Thoracic aorta (tissue), 2 donors: ENCODE results near the gene NID2. TPM values are rescaled to one million over a fixed set of nuclear protein-coding genes. Genes with fewer than 3 reads are reported as not detected.

Experiments
- ATAC-seq: fragments of 150-250 bp; one replicate; pipeline ENCODE4 v1.8.0; 2017; ENCODE audit warnings: low read depth; ENCODE audit not compliant: insufficient number of reproducible peaks, low FRiP score
- DNase-seq: peaks from one replicate; pipeline ENCODE4 v3.0.0-alpha.2; 2020; ENCODE audit warnings: low spot score
- H3K27ac ChIP-seq, 2 donors: fragments of 200-600 bp; sonication (generic); 1 replicate in 1 of 2; 2 replicates in 1 of 2; pipeline ENCODE4 v1.5.1; 2016; ENCODE audit warnings: mild to moderate bottlenecking in 2 of 2, moderate library complexity in 2 of 2
- H3K27me3 ChIP-seq: fragments of 200-600 bp; sonication (generic); replicated peaks from 2 replicates; pipeline ENCODE4 v1.6.0; 2016; ENCODE audit warnings: mild to moderate bottlenecking; ENCODE audit not compliant: insufficient read depth
- H3K36me3 ChIP-seq: fragments of 200-600 bp; sonication (generic); one replicate; pipeline ENCODE4 v1.5.1; 2016
- H3K4me1 ChIP-seq, 2 donors: fragments of 200-600 bp; sonication (generic); 1 replicate in 1 of 2; 2 replicates in 1 of 2; pipeline versions ENCODE4 v1.5.1 to v1.6.0; 2016; ENCODE audit warnings: low read depth in 2 of 2, mild to moderate bottlenecking in 1 of 2; ENCODE audit not compliant: control insufficient read depth in 1 of 2
- H3K4me3 ChIP-seq: fragments of 200-600 bp; sonication (generic); 2 replicates; pipeline ENCODE4 v1.5.1; 2016; ENCODE audit warnings: mild to moderate bottlenecking
- H3K9me3 ChIP-seq: fragments of 200-600 bp; sonication (generic); 2 replicates; pipeline ENCODE4 v1.5.1; 2016
- CTCF ChIP-seq: fragments of 200-600 bp; sonication (generic); IDR thresholded peaks from one replicate; pipeline ENCODE4 v1.5.1; 2019; ENCODE audit warnings: antibody characterized with exemption
- total RNA-seq, 2 donors: library from RNA; depleted of rRNA; stranded (reverse); fragments of >200 nt; gene quantifications; one replicate each; pipeline versions ENCODE4 v1.1.0 to v1.2.3, GENCODE V29; 2016

The NID2 gene
- total RNA-seq, 2 donors from 2014 or later, result 21.0 to 33.3 TPM

- ATAC-seq (no peak), DNase-seq (no peak)
- no peak for TF ChIP-seq CTCF
- Histone ChIP-seq H3K4me3 (no peak overlapping the region), H3K27ac (peak overlapping the region; percentile 6 to 32), H3K27me3 (no peaks in the 10 kb centered on the region), H3K36me3 (no peaks in the 10 kb centered on the region), H3K9me3 (peaks cover 4% of the 10 kb centered on the region), H3K4me1 (peaks cover 6 to 35% of the 10 kb centered on the region in 2 donors)
Measured at GRCh38 chr14:52080158-52080800, 11.4 kb upstream of the NID2 start.

- H3K27me3 ChIP-seq, result no peaks in the 10 kb centered on the region
- no peak for TF ChIP-seq CTCF
- no peaks in the 10 kb centered on the region for H3K36me3 ChIP-seq
- ATAC-seq (no peak), DNase-seq (no peak)
- no peak overlapping the region for H3K27ac ChIP-seq
- H3K9me3 ChIP-seq, result no peaks in the 10 kb centered on the region
- peaks cover 6 to 35% of the 10 kb centered on the region in 2 donors for H3K4me1 ChIP-seq
- no peak overlapping the region for H3K4me3 ChIP-seq
Measured at GRCh38 chr14:52079239-52079959, 10.5 kb upstream of the NID2 start.

GRCh38 chr14:52078721-52079120 is 9.9 kb upstream of the NID2 start:
- DNase-seq, result no peak
- Histone ChIP-seq H3K4me1 (peaks cover 6 to 35% of the 10 kb centered on the region in 2 donors), H3K9me3 (no peaks in the 10 kb centered on the region), H3K27me3 (no peaks in the 10 kb centered on the region), H3K4me3 (no peak overlapping the region), H3K36me3 (no peaks in the 10 kb centered on the region), H3K27ac (no peak overlapping the region)
- no peak for TF ChIP-seq CTCF
- ATAC-seq, result no peak

GRCh38 chr14:52078095-52078531 is 9.3 kb upstream of the NID2 start:
- H3K27ac ChIP-seq, result no peak overlapping the region
- H3K36me3 ChIP-seq, result no peaks in the 10 kb centered on the region
- peaks cover 6 to 41% of the 10 kb centered on the region in 2 donors for H3K4me1 ChIP-seq
- DNase-seq (no peak), ATAC-seq (no peak)
- H3K27me3 ChIP-seq, result no peaks in the 10 kb centered on the region
- no peaks in the 10 kb centered on the region for H3K9me3 ChIP-seq
- no peak overlapping the region for H3K4me3 ChIP-seq
- no peak for TF ChIP-seq CTCF

- no peak for DNase-seq
- no peaks in the 10 kb centered on the region for H3K9me3 ChIP-seq
Measured at GRCh38 chr14:52077256-52077979, 8.6 kb upstream of the NID2 start.

More at GRCh38 chr14:52077256-52077979, 8.6 kb upstream of the NID2 start:
- H3K4me1 ChIP-seq, result peaks cover 6 to 45% of the 10 kb centered on the region in 2 donors
- no peak overlapping the region for H3K27ac ChIP-seq
- H3K36me3 ChIP-seq, result no peaks in the 10 kb centered on the region
- TF ChIP-seq CTCF, result no peak
- no peak for ATAC-seq
- H3K4me3 ChIP-seq, result no peak overlapping the region
- no peaks in the 10 kb centered on the region for H3K27me3 ChIP-seq
